Femur (tissue), 1 donor: Measurements from ENCODE around the gene CCPG1.

Experiments used
- DNase-seq: peaks from one replicate; pipeline ENCODE4 v3.0.0-alpha.2; 2017

Gene CCPG1

GRCh38 chr15:55379095-55379494 is 29.1 kb downstream of the CCPG1 start:
- no peak for DNase-seq

- DNase-seq: no peak
Measured at GRCh38 chr15:55372701-55373440, 35.3 kb downstream of the CCPG1 start.

GRCh38 chr15:55366981-55367380 is 41.2 kb downstream of the CCPG1 start:
- no peak for DNase-seq

- DNase-seq: no peak
Measured at GRCh38 chr15:55362641-55363040, 45.5 kb downstream of the CCPG1 start.

GRCh38 chr15:55361048-55361447 is 47.1 kb downstream of the CCPG1 start:
- no peak for DNase-seq

GRCh38 chr15:55360256-55360655 is 47.9 kb downstream of the CCPG1 start:
- DNase-seq: no peak

GRCh38 chr15:55358471-55358870 is 49.7 kb downstream of the CCPG1 start:
- no peak for DNase-seq

GRCh38 chr15:55357774-55358173 is 50.4 kb downstream of the CCPG1 start:
- no peak for DNase-seq

GRCh38 chr15:55356985-55357585 is 51.1 kb downstream of the CCPG1 start:
- no peak for DNase-seq

GRCh38 chr15:55353025-55353424 is 55.1 kb downstream of the CCPG1 start:
- DNase-seq: no peak

GRCh38 chr15:55349282-55349681 is 58.9 kb downstream of the CCPG1 start:
- no peak for DNase-seq

GRCh38 chr15:55348281-55348778 is 59.8 kb downstream of the CCPG1 start:
- DNase-seq: no peak

GRCh38 chr15:55344206-55344605 is 64.0 kb downstream of the CCPG1 start:
- DNase-seq: no peak

- no peak for DNase-seq
Measured at GRCh38 chr15:55343168-55343567, 65.0 kb downstream of the CCPG1 start.

GRCh38 chr15:55337160-55337559 is 71.0 kb downstream of the CCPG1 start:
- no peak for DNase-seq

GRCh38 chr15:55334997-55335396 is 73.2 kb downstream of the CCPG1 start:
- DNase-seq: no peak

- DNase-seq: no peak
Measured at GRCh38 chr15:55334371-55334770, 73.8 kb downstream of the CCPG1 start.

- DNase-seq: no peak
Measured at GRCh38 chr15:55327387-55327786, 80.8 kb downstream of the CCPG1 start.

- no peak for DNase-seq
Measured at GRCh38 chr15:55322467-55322866, 85.7 kb downstream of the CCPG1 start.

- no peak for DNase-seq
Measured at GRCh38 chr15:55320963-55321362, 87.2 kb downstream of the CCPG1 start.

- DNase-seq: no peak
Measured at GRCh38 chr15:55320238-55320550, 88.0 kb downstream of the CCPG1 start.

- peak; percentile 33 for DNase-seq
Measured at GRCh38 chr15:55319537-55320237, 88.5 kb downstream of the CCPG1 start.

GRCh38 chr15:55318588-55319494 is 89.3 kb downstream of the CCPG1 start, which contains the start of the genes PIGB and PIGBOS1:
Gene PIGB, plus strand, starts transcription at chr15:55319222. Its CDS starts 29 bp downstream, at chr15:55319251.
Gene PIGBOS1, minus strand, starts transcription at chr15:55319123. Its CDS starts 1,331 bp downstream, at chr15:55317792.
- peak; percentile 92 for DNase-seq
